Measurements from ENCODE around the gene EPS8. TPM values are rescaled to one million over a fixed set of nuclear protein-coding genes. Genes with fewer than 3 reads are reported as not detected.
"Not testable (repeated sequence)": the region's sequence is repeated elsewhere in the genome, so short reads cannot be mapped to it uniquely, and the experiment has no call there.

EPS8 gene
- total RNA-seq, 1 experiment from 2014 or later = 0.07 TPM

DNA sequence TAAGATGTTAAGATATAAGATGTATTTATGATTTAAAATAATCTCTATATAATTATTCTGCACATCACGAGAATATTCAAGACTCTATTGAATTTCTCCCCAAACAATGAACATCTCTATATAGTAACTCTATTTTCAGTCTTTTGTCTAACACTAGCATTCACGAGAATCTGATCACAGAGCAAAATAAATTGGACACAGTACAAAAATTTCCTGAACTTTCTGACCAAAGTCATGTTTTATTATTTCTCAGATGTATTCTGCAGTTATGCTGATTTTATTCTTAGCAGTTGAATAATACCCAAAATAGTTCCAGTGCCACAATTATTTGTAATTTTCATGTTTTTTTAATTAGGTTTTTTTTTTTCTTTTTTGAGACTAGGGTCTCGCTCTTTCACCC is 19.6 kb downstream of the EPS8 start:
- no peak for DNase-seq (ENCODE audit: low spot score)
- in situ Hi-C loops (cut with HindIII; ENCODE audit: low sequenced_read_pairs) = no loop called here

DNA sequence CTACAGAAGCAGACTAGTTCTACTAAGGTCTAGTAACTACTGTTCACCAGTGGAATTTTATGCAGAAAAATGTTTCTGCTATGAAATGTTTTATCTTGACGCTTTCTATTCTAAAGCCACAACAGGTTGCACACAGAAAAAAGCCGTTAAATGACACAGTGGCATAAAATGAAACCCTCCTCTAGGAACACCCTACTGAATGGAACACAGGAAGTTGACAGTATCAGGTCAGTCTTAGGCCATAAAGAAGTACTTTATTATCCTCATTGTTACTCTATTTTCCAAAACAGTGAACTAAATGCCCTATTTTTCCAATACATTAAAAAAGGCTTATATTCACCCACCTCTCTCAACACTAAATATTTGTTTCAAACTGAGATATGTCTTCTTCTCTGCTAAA is 21.9 kb downstream of the EPS8 start:
- no peak for DNase-seq (ENCODE audit: low spot score)
- in situ Hi-C loops (cut with HindIII; ENCODE audit: low sequenced_read_pairs) = no loop called here

DNA sequence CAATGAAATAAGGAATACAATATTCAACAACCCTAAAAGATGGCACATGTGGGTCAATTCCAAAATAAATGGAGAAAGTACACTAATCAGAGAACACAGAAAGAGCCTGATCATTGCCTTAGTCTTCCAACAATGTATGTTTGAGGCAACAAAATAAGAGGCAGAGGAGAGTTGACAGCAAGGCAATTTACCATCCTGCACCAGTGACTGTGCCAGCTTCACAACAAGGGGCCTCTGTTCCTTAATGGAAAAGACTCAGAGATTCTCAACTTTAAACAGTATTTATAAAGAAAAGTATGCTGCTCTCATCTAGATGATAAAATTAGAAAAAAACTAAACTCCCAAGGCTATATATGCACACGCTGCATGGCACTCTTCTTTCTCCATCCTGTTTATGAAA is 25.9 kb downstream of the EPS8 start:
- in situ Hi-C loops (cut with HindIII; ENCODE audit: low sequenced_read_pairs) = no loop called here
- no peak for DNase-seq (ENCODE audit: low spot score)

DNA sequence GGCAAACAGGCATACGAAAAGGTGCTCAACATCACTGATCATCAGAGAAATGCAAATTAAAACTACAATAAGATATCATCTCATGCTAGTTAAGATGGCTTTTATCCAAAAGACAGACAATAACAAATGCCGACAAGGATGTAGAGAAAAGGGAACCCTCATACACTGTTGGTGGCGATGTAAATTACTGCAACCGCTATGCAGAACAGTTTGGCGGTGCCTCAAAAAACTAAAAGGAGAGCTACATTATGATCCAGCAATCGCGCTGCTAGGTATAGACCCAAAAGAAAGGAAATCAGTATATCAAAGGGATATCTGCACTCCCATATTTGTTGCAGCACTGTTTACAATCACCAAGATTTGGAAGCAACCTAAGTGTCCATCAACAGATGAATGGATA is 27.0 kb downstream of the EPS8 start:
- in situ Hi-C loops (cut with HindIII; ENCODE audit: low sequenced_read_pairs); DNase-seq (ENCODE audit: low spot score): not testable (repeated sequence)

DNA sequence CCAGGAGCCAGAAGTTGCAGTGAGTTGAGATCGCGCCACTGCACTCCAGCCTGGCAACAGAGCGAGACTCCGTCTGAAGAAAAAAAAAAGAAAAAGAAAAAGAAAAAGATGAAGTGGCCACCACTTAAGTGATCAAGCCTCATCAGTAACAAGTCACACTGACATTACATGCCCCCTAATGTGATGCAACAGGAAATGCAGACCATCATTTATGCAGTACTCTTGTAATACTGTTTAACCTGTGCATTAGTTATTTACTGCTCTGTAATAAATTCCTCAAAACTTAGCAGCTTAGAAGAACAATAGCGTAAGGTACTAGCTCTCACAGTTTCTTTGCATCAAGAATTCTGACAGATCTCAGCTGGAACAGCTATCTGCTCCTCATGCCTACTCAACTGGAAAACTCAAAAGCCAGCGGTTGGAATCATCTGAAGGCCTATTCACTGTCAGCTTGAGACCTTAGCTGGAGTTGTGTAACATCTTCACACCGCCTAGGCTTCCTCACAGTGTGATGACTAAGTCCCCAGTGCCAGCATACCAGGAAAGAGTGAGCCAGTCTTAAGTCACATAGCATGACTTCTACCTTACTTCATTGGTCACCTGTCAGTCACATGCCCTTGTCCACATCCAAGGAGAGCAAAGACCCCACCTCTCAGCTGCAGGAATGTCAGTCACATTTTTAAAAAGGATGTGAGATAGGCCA is 31.5 kb downstream of the EPS8 start:
- in situ Hi-C loops (cut with HindIII; ENCODE audit: low sequenced_read_pairs) = no loop called here
- no peak for DNase-seq (ENCODE audit: low spot score)

DNA sequence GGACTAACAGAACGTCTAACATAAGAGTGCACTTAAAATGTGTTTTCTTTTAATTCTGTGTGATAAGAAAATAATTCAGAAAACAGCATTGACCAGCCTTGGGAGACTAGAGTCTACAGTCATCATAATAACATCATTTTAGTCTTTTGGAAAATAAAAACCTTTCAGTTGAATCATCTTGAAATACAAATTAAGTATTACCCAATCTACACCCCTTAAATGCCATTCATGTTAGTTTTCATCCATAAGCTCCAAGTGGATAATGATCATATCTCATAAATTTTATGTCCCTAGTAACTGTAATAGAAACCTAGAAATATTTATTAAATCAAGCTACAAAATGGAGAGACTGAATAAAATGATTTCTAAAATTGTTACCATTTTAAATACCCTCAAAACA is 32.4 kb downstream of the EPS8 start:
- DNase-seq (ENCODE audit: low spot score) = no peak
- in situ Hi-C loops (cut with HindIII; ENCODE audit: low sequenced_read_pairs) = no loop called here

DNA sequence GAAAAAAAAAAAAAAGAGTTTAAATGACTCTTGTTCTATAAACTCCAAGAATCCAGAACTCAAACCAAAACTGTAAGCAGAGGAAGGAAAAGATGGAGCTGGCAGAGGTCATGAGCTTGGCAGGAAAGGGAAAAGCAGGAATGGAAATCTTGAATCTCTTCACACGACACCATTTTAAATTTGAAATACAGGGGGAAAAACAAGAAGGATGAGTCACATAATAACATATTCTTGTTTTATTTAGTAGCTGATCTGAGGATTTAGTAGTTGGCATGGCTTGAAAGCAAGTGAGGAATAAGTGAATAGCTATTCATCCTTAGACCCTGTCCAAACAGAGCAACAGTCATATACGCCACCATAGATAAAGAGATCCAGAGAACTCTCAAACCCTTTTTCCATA is 35.0 kb downstream of the EPS8 start:
- DNase-seq (ENCODE audit: low spot score) = no peak
- in situ Hi-C loops (cut with HindIII; ENCODE audit: low sequenced_read_pairs) = no loop called here

DNA sequence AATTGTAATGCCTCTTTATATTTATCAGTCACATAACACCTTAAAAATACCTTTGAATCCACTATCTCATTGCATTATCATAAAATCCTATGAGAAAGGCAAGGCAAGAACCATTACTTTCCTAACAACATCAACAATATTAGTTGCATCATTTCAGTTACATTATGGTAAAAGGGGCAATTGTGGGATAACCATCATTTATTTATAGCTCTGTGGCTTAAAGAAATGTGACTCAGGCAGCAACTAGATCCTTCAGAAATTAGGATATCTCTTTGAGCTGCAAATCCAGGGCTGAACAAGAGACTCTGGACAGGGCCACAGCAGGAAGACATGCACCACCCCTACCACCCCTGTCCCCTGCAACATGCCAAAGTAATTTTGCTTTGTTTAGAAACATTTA is 36.4 kb downstream of the EPS8 start:
- no peak for DNase-seq (ENCODE audit: low spot score)
- in situ Hi-C loops (cut with HindIII; ENCODE audit: low sequenced_read_pairs) = no loop called here

DNA sequence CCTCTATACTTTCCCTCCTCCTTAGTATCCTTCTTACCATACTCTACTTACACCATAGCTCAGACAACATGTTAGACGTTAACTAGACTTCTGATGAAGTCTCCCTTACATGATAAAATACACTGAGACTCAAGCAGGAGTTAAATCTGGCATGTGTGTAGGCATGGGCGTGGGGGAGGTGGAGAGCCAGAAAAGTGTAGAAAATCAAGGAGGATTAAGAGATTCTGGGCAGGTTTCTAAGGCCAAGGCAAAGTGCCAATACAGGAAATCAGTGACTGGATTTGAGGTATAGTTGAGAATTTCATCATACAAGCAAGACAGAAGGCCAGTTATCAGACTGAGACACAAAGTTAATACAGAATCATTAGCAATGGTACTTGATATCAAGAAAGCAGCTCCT is 37.4 kb downstream of the EPS8 start:
- in situ Hi-C loops (cut with HindIII; ENCODE audit: low sequenced_read_pairs) = no loop called here
- no peak for DNase-seq (ENCODE audit: low spot score)

DNA sequence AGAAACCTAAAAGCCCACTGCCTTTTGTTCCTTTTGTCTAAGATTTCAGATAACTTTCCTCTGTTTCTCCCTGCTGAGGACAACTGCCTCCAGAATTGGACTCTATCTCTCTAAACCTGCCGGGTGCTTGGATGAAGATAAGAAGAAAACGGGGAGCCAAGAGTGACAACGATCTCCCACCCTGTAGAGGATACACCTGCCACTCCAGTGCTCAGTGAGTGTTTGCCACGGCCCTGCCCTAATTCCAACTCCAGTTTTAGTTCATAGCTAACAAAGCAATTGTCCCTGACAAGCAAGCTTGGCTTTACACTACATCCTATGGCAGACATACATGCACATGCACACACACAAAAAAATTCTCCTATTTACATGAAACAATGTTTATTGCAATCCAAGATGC is 39.3 kb downstream of the EPS8 start:
- no peak for DNase-seq (ENCODE audit: low spot score)
- in situ Hi-C loops (cut with HindIII; ENCODE audit: low sequenced_read_pairs) = no loop called here

DNA sequence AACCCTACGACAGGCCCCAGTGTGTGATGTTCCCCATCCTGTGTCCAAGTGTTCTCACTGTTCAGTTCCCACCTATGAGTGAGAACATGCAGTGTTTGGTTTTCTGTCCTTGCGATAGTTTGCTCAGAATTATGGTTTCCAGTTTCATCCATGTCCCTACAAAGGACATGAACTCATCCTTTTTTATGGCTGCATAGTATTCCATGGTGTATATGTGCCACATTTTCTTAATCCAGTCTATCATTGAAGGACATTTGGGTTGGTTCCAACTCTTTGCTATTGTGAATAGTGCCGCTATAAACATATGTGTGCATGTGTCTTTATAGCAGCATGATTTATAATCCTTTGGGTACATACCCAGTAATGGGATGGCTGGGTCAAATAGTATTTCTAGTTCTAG is 47.3 kb downstream of the EPS8 start:
- DNase-seq (ENCODE audit: low spot score); in situ Hi-C loops (cut with HindIII; ENCODE audit: low sequenced_read_pairs): not testable (repeated sequence)

DNA sequence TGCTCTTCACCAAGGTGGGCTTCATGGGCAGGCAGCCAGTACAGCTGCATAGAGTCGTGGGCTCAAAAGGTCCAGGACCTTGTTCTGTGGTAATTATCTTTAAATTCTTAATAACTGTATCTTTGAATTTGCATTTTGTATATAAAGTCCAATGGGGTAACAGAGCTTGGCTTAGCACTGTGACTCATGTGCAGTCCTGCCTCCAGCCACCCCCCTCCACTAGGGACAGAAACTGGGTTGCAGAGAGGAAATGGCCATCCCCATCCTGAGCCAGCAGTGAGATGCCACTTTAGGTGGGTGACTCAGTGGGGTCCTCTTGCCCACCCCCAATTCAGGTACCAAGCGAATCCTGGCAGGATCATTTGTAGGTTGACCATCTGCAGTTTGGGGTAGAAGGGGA is 48.1 kb downstream of the EPS8 start:
- no peak for DNase-seq (ENCODE audit: low spot score)
- in situ Hi-C loops (cut with HindIII; ENCODE audit: low sequenced_read_pairs) = no loop called here

DNA sequence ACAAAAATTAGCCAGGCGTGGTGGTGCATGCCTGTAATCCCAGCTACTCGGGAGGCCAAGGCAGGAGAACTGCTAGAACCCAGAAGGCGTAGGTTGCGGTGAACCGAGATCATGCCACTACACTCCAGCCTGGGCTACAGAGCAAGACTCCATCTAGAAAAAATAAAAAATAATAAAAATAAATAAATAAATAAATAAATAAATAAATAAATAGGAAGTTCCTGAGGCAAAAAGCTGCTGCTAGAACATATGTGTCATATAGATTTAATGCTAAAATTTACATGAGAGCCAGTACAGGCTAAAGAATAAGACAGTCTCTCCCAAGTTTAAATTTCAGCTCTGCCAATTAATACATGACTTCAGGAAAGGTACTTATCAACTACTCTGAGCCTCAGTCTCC is 48.8 kb downstream of the EPS8 start:
- in situ Hi-C loops (cut with HindIII; ENCODE audit: low sequenced_read_pairs) = not testable (repeated sequence)

DNA sequence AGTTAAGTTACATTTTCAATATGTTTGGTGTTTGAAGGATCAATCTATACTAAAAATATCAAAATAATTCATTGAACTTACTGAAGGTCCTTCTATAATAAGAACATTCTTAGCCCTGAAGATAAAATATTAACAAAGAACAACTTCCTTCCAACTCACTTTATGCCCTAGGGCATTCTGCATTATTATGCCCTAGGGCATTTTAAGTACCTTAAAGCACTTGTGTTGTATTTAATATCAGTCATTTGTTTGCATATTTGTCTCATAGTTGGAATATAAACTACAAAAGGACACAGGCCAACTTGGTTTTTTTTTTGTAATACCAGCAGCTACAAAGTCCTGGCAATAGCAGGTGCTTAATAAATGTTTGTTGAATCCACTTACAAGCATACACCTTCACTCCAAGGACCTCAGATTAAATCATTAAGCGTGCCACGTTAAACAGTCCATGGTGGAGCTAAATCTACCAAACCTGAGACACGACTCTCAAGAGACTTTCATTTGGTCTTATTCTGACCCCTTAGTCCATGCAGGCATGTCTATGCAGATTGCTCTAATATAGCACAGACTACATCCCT is 50.7 kb downstream of the EPS8 start:
- DNase-seq (ENCODE audit: low spot score) = no peak
- in situ Hi-C loops (cut with HindIII; ENCODE audit: low sequenced_read_pairs) = no loop called here

More for the DNA sequence above, 48.8 kb downstream of the EPS8 start:
- not testable (repeated sequence) for DNase-seq (ENCODE audit: low spot score)

DNA sequence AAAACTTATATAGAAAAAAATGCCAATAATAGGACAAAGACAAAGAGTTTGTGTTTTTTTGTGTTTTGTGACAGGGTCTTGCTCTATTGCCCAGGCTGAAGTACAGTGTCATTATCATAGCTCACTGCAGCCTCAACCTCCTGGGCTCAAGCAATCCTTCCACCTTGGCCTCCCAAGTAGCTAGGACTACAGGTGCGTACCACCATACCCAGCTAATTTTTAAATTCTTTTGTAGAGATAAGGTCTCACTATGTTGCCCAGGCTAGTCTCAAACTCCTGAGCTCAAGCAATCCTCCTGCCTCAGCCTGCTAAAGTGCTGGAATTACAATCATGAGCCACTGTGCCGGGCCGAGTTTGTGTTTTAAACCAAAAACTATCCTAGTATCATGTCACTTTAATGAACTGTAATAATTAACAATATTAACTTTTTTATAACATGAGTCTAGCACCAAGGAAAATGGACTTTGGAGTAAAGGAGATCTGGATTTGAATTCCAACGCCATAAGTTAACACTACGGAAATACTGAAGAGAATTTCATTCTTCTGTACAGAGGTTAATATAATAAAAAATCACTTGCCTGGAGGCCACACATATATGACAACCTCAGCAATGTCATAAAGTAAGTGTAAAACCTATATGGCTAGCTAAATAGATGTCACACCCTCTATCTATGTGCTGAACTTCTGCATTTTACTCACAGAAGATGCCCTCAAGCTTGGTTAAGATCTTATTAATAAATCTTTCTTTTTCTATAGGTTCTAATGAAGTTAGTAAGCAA is 53.2 kb downstream of the EPS8 start:
- in situ Hi-C loops (cut with HindIII; ENCODE audit: low sequenced_read_pairs) = no loop called here
- DNase-seq (ENCODE audit: low spot score) = no peak

DNA sequence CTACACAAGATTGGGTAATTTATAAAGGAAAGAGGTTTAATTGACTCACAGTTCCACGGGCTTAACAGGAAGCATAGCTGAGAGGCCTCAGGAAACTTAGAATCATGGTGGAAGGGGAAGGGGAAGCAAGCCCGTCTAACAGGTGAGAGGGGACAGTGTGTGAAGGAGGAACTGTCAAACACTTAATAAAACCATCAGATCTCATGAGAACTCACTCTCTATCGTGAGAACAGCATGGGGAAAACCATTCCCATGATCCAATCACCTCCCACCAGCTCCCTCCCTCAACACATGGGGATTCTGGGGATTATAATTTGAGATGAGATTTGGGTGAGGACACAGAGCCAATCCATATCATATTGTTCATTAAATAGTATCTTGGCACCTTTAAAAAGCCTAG is 56.1 kb downstream of the EPS8 start:
- in situ Hi-C loops (cut with HindIII; ENCODE audit: low sequenced_read_pairs) = no loop called here
- no peak for DNase-seq (ENCODE audit: low spot score)

DNA sequence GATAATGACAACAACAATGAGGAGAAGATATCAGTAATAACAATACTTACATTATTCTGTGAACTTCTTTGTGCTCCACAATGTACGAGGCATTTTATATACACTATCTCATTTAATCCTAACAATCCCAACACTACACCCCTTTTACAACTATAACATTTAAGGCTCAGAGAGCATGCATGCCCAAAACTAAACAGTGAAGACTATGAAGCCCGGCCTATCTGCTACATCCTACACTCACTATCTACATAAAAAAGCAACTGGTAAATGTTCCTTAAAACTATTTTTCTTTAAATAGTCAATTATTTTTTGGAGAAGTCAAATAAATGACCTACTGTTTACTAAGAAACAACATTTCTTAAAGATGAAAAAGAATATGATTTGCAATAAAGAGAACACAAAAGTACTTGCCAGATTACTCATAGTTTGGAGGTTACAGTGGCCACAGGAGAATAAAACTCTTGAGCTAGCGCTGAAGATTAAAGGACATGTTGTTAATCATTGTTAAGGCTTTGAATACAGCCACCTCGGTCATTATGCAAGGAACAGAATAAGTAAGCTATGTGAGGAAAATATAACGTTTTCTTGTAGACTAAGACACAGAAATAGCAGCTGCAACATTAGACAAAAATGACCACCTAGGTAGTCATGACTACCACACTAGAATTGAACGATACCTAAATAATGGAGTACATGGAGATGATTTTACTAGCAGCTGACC is 56.7 kb downstream of the EPS8 start:
- no peak for DNase-seq (ENCODE audit: low spot score)
- in situ Hi-C loops (cut with HindIII; ENCODE audit: low sequenced_read_pairs) = no loop called here

DNA sequence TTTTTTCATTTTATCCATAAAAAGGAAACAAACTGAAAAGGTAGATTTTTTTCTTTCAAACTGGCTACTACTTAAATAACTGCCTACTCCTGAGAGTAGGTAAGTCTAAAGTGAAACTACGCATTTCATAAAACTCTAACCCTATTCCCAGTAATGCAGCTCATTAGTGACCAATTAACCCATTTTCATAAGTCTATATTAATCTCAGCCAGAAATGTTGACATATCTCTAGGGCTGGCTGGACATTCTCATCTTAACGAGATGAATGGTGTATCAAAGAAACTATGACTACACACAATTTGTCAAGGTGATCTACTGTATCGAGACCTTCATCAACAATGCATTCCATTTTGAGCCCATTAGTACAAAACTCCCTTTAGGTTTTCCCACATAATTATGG is 57.2 kb downstream of the EPS8 start:
- no peak for DNase-seq (ENCODE audit: low spot score)
- in situ Hi-C loops (cut with HindIII; ENCODE audit: low sequenced_read_pairs) = no loop called here

DNA sequence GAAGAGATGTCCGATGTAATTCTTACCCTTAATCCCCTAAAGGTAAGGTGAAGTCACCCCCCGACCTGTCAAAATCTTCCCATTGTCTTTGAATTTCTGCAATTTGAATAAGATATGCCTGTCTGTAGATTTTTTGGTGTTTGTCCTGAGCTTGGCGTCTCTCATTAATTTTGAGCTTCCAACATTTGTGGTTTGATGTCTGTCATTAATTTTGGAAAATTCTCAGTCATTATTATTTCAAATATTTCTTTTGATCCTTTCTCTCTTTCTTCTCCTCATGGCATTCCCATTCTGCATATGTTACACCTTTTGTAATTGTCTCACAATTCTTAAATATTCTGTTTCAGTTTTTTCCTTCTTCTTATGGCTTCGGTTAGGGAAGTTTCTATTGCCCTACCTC is 60.1 kb downstream of the EPS8 start:
- no peak for DNase-seq (ENCODE audit: low spot score)
- in situ Hi-C loops (cut with HindIII; ENCODE audit: low sequenced_read_pairs) = no loop called here

DNA sequence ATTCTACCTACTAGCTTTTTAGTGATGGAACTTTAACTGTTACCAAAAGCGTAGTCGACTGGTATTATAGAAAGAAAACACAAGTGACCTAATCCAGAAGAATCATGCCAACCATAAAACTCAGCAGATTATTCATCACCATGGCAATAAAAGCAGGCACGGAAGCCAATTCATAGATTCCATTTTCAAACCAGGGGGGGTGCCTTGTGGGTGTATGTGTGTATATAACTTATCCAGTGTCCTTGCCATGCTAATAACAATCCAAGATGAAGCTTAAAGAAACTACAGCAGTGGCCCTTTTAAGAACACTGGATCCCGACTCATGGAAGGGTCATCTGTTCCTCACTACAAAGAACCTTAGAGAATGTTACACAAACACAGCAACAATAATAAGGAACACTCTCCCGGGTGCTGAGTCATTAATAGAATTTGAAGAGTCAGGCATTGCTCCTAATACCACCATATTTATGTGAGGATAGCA is 61.0 kb downstream of the EPS8 start:
- no peak for DNase-seq (ENCODE audit: low spot score)
- in situ Hi-C loops (cut with HindIII; ENCODE audit: low sequenced_read_pairs) = no loop called here
